ENCODE data around the gene CACNA1I. TPM values are rescaled to one million over a fixed set of nuclear protein-coding genes. Genes with fewer than 3 reads are reported as not detected.

The CACNA1I gene
- total RNA-seq, 2 donors from 2014 or later, result 0.69 to 1.0 TPM

DNA sequence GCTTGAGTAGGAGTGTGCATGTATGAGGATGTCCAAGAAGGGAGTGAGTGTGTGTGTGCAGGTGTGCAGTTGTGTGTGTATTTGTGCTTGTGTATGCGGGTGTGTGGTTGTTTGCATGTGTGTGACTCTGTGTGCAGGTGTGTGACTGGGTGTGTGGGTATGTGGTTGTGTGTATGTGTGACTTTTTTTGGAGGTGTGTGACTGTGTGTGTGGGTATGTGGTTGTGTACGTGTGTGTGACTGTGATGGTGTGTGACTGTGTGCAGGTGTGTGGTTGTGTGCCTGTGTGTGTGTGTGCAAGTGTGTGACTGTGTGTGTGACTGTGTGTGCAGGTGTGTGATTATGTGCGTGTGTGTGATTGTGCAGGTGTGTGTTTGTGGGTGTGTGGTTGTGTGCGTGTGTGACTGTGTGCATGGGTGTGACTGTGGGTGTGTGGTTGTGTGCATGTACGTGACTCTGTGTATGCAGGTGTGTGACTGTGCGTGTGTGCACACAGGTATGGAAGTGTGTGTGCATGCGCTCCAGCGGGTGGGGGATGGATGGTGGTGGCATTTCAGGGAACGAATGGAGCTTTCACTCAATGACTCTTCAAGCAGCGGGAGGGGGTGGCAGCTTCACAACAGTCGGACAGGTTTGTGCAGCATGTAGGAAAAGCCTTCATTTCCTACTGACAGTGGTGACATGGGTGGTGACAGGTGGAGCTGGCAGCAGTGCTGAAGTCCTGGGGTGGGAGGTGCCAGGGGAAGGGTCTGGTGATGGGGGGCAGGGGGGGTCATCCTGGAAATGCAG, 47.6 kb downstream of the CACNA1I start:
- H3K9me3 ChIP-seq, result no peaks in the 10 kb centered on the region
- DNase-seq, result no peak
- no peaks in the 10 kb centered on the region for H3K36me3 ChIP-seq
- no peaks in the 10 kb centered on the region for H3K4me1 ChIP-seq
- H3K4me3 ChIP-seq, result no peak overlapping the region
- no peaks in the 10 kb centered on the region for H3K27me3 ChIP-seq
- H3K27ac ChIP-seq, result no peak overlapping the region
- no peak for TF ChIP-seq CTCF (IDR thresholded peaks at IDR 0.05)
- no peak overlapping the region for H3K9ac ChIP-seq (ENCODE audit: low read depth in 2 of 2, low read length in 2 of 2)
- intact Hi-C loops (cut with DNase I), result no loop called here

DNA sequence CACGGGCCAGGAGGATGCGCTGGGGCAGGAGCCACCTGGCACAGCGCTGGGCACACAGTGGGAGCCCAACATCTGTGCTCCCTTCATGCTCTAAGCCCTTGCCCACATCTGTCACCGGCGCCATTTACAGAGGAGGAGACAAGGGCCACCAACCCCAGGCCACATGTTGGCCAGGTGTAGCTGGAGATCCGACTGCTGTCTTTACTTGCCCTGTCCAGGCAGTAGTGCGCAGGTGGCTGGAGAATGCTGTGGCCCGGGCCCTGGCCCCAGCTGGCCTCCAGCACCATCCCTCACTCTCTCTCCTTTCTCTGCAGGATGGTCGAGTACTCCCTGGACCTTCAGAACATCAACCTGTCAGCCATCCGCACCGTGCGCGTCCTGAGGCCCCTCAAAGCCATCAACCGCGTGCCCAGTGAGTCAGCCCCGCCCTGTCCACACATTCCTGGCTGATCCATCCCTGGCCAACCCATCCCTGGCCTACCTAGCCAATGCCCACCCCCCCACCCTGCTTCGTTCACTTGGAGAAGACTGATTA, 48.5 kb downstream of the CACNA1I start:
- Histone ChIP-seq H3K36me3 (no peaks in the 10 kb centered on the region), H3K4me3 (no peak overlapping the region), H3K9me3 (no peaks in the 10 kb centered on the region), H3K27me3 (no peaks in the 10 kb centered on the region), H3K27ac (no peak overlapping the region), H3K4me1 (no peaks in the 10 kb centered on the region), H3K9ac (ENCODE audit: low read depth in 2 of 2, low read length in 2 of 2) (no peak overlapping the region)
- intact Hi-C loops (cut with DNase I), result no loop called here
- DNase-seq, result no peak
- TF ChIP-seq CTCF (IDR thresholded peaks at IDR 0.05), result no peak

DNA sequence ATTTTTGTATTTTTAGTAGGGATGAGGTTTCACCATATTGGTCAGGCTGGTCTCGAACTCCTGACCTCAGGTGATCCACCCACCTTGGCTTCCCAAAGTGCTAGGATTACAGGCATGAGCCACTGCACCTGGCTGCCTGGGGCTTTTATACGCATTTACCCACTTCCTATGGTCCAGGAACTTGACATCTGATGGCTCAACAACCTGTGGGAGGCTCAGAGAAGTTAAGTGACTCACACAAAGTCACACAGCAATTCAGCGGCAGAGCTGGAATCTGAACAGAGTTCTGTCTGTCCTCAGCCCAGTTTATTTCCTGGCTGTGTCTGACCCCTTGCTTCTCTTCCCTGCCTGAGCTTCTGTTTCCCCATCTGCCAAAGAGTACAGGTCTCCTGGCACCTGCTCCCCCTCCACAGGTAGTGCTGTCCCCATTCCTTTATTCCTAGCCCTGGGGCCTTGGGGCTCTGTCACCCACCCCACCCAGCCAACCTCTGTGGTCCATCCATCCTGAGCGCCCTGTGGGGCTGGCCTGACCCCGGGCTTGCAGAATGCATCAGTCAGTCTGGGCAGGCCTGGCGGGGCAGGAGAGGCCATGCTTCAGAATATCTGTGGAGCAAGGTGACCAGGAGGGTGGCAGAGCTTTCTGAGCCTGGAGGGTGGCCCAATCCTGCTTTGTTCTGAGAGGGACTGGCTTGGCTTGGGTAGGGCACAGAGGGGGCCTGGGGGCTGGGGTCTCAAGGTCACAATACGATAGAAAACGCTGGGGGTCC, 50.6 kb downstream of the CACNA1I start:
- intact Hi-C loops (cut with DNase I), result loop anchor here (5.0 kb wide), 1 partner anchor 406 kb away; no protein-coding TSS in a partner anchor
- Histone ChIP-seq H3K4me3 (no peak overlapping the region), H3K4me1 (no peaks in the 10 kb centered on the region), H3K27ac (no peak overlapping the region), H3K9ac (ENCODE audit: low read depth in 2 of 2, low read length in 2 of 2) (no peak overlapping the region), H3K9me3 (no peaks in the 10 kb centered on the region), H3K27me3 (no peaks in the 10 kb centered on the region), H3K36me3 (no peaks in the 10 kb centered on the region)
- DNase-seq, result no peak
- TF ChIP-seq CTCF (IDR thresholded peaks at IDR 0.05), result no peak

GRCh38 chr22:39621826-39622225, 51.3 kb downstream of the CACNA1I start:
- no peak for DNase-seq
- Histone ChIP-seq H3K27me3 (no peaks in the 10 kb centered on the region), H3K36me3 (no peaks in the 10 kb centered on the region), H3K9me3 (no peaks in the 10 kb centered on the region), H3K9ac (ENCODE audit: low read depth in 2 of 2, low read length in 2 of 2) (no peak overlapping the region), H3K4me1 (no peaks in the 10 kb centered on the region), H3K27ac (no peak overlapping the region), H3K4me3 (no peak overlapping the region)
- TF ChIP-seq CTCF (IDR thresholded peaks at IDR 0.05), result no peak
- intact Hi-C loops (cut with DNase I), result loop anchor here (5.0 kb wide), 1 partner anchor 405 kb away; no protein-coding TSS in a partner anchor

GRCh38 chr22:39622881-39623367, 52.4 kb downstream of the CACNA1I start:
- peak; percentile 63 for TF ChIP-seq CTCF (IDR thresholded peaks at IDR 0.05)
- intact Hi-C loops (cut with DNase I), result loop anchor here (5.0 kb wide), 1 partner anchor 404 kb away; no protein-coding TSS in a partner anchor
- H3K27me3 ChIP-seq, result no peaks in the 10 kb centered on the region

More at GRCh38 chr22:39622881-39623367, 52.4 kb downstream of the CACNA1I start:
- Histone ChIP-seq H3K36me3 (no peaks in the 10 kb centered on the region), H3K9ac (ENCODE audit: low read depth in 2 of 2, low read length in 2 of 2) (no peak overlapping the region), H3K9me3 (no peaks in the 10 kb centered on the region), H3K27ac (no peak overlapping the region), H3K4me1 (no peaks in the 10 kb centered on the region), H3K4me3 (no peak overlapping the region)
- peak; percentile 70 for DNase-seq
